HK-2 (cell line): Measurements from ENCODE around the gene AADACL4.
A peak's percentile ranks its signal among the peaks of the same experiment; 100 is the strongest.

Experiments used
- DNase-seq: peaks from one replicate; pipeline ENCODE4 v3.0.0-alpha.2; 2018; ENCODE audit not compliant: unreplicated experiment

The AADACL4 gene

DNA sequence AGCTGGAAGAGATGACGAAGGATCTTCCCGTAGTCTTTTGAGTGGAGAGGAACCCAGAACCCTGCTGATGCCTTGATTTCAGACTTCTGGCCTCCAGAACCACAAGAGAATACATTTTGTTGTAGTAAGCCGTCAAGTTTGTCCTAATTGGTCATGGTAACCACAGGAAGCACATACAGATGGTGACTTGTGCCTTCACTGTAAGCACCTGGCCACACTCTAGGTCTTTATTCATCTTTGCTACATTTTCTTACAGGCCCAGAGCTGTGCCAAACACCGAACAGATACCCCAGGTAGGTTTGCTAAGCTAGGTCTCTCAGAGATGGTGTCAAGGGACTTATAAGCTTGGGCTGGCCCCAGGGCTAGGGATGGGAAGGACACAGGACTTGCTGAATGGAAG lies 30.7 kb upstream of the AADACL4 start:
- DNase-seq = no peak

DNA sequence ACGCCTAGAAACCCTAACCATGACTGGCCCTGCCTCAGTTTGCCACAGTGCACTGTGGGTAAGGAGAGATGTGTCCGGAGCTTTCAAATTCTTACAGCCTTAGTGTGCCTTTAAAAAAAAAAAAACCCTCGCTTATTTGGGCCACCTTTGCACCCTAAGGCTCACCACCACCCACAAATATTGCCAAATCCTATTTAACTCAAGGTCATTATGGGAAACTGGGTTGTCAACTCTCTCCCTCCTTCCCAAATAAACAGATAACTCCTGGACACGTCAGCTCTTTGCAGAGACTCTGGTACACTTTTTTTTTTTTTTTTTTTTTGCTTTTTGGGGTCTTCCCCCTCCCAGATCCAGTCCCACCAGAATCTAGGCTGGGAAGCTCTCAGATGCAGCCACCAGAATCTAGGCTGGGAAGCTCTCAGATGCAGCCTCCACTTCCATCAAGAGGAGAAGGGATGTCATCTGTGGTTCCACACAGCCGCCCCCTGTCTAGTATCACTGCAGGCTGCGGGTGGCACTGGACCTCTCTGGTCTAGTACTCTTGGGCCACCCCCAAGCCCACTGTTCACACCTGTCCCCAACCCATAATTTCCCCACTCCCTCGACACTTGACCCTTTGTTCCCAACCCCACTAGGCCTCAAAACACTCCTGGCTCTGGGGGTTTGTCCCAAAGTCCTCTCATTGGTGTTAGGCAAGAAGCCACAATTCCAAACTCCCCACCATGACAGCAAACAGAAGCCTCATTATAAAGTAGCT lies 29.3 kb upstream of the AADACL4 start:
- no peak for DNase-seq

DNA sequence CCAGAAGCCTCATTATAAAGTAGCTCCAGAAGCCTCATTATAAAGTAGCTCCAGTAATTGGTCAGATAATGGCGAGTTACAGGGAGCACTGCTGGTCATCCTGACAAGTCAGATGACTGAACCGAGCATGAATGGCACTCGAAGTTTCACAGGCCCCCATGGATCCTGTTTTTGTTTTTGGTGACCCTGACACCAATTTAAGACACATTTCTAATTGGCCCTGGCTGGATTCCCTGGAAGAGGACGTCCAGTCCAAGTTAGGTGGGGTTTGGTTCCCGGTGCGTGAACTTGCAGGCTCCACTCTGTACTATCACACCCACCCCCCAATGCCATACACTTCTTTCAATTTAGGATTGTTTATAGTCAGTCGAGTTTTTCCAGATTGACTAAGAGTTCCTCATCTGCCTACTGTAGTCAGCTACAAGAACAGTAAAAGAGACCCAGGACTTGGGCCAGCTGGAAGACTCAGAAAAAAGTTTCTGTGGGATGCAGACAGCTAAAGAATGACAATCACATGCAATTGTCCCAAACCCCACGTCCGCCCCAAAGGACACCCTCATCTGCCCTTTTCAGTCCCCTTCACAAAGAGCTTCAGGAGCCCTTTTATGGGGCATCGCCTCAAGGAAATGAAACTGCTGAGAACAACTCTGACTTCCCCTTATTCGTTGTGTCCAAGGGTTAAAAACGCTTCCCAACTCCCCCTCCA lies 28.6 kb upstream of the AADACL4 start:
- DNase-seq = no peak

DNA sequence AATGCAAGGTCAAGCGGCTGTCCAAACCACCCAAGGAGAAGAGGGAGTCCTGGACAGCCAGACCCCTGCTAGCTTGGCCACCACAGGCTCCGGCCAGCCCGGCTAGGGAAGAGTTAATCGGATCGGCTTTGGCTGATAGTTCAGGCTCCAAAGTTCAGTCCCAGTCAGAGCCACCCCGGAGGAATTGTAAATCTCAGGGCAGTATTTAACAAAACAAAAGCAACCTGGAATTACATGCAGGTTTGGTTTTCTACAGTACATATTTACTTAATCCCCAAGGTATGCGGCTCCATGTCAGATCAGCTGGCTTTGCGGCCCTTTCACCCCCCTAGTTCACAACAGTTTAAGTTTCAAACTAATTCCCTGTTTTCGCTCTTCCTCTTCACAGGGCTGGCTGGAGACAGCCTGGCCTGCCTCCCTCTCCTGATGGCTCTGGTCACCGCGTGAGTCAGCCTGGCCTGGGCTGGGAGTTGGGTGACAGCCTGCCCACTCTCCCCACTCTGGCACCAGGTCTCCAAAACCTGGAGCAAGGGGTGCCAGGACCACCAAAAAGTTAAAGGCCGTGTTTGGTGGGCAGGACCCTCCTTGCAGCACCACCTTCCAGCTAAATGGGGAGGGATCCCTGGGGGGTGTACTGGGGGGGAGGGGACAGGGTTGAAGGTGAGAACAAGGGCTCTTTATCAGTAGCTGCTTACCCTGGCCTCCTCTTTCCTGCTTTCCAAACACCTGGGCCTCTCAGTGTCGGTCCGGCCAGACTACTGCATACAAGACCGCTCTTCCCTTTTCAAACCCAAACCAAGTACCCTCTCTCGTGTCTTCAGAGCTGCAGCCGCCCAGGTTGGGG lies 27.8 kb upstream of the AADACL4 start:
- peak; percentile 64 for DNase-seq

DNA sequence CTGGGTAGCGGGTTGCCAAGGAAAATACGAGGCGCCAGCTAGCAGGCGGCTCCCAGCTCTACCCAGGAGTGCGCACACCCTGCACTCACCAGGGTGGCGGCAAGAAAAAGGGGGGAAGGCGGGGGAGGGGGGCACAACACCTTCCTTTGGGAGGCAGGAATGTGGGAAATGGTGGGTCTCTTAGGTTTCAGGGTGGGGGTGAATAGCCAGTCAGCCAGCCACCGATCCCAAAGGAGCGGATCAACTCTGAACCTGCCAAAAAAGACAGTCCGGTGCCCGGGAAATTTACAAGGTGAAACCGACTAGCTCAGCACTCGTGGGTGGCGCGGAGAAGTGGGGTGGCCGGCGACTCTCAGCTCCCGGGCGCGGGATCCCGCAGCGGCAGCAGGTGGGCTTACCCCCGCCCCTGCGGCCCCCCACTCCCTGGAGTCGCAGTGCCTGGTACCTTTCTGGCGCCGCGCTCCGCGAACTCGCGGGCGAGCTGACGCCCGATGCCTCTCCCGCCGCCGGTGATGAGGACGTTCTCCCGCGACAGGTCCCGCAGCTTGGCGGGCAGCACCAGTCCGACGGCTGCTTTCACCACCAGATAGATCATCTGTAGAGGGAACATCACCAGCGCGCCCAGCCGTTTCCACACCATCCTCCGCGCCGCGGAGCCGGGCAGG lies 27.0 kb upstream of the AADACL4 start:
- DNase-seq = peak; percentile 27

DNA sequence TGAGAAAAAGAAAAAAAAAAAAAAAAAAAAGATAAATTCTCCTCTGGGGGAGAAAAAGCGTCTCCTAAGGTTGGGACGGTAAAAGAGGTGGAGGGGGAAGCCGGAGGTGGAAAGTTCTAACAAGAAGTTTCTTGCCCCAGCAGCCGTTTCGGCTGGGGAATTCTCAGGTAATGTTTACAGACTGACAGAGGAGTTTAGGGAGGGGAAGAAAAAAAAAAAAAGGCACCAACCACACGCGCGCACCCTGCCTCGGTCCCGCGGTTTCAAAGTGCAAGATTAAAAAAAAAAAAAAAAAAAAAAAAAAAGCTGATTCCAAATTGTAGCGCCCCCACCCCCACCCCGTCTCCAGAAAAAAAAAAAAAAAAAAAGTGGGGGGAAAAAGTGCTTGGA lies 26.4 kb upstream of the AADACL4 start:
- no peak for DNase-seq

DNA sequence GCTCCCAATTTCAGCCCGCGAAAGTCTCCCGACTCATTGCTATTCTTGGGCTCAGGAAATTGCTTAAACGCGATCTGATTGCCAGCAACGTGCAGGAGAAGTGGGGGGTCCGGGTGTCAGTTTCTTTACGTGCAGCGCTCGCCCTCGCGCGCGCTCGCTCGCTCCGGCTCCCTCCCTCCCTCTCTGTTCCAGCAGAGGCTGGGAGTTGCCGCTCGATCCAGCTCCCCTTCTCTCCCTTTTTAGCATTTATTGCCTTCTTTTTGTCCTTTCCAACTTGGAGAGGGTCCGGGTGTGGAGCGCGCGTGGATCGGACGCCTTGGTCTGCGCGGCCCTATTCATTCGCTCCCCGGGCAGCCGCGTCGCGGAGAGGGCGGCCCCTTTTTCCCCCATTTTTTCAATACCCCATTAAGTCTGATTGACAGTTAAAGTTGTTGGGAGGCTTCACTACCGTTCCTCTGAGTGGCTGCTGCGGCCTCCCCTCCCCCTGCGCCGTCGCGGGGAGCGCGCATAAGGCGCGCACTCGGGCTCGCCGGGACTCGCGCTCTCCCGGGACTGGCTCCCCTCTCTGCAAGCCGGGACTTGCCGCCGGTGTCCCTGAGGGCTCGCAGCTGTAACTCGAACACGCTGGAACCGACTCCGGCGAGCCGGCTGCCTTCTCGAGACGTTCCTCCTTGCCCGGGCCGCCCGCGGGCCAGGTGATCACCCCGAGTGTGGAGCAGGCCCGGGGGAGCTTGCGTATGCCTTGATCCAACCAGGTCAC lies 25.8 kb upstream of the AADACL4 start, which contains the start of gene DHRS3:
TSS of gene DHRS3 (minus strand) at position 310 of the 760 bp plus-strand sequence. CDS start 862 bp downstream, outside the sequence.
- DNase-seq = peak; percentile 60

DNA sequence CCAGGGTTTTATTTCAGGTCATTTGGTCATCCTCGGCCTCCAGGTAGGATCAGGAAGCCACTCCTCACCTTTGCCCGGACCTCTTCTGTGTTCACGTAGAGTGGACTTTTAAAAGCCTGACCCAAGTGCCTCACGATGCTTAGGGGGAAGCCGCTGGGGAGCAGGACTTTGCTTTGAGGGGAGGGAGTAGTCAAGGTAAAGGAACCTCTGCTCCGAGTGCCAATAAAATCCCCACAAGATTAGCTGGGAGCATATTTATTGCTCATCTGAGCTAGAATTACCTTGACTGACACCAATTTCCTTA lies 25.3 kb upstream of the AADACL4 start:
- DNase-seq = no peak

DNA sequence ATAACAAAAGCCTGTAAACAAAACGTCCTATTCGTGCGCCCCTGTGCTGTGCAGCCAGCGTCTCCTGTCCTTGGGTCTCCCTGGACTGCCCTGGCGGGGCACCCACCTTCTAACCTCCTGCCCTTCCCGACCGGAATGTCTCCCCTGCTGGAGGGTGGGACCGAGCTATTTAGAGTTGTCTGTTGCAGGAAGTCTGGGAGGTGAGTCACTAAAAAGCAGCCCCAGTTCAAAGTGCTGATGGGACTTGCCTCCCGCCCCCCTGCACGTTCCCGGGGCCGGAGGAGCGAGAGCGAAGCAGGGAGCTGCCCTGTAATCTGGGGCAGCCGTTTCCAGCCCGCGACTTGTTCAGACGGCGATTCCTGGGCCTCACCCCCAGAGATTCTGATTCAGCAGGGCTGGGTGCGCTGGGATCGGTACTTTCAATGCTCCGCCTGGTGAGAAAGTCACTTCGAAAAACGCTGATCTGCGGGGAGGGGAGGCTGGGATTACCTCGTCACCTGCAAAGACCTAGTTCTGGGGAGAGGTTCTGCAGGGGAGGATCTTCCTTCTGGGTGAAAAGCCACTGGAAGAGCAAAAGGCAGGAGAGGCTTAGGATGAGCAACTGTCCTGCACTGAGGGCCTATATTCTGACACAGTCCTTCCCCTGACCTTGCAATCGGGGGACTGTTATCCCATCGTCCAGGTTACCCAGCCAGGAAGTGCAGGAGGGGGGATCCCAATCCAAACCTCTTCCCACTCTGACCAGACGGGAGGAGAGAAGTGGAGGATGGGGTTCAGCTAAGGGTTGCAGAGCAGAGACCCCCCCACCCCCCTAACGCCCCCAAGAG lies 24.7 kb upstream of the AADACL4 start:
- DNase-seq = peak; percentile 75

DNA sequence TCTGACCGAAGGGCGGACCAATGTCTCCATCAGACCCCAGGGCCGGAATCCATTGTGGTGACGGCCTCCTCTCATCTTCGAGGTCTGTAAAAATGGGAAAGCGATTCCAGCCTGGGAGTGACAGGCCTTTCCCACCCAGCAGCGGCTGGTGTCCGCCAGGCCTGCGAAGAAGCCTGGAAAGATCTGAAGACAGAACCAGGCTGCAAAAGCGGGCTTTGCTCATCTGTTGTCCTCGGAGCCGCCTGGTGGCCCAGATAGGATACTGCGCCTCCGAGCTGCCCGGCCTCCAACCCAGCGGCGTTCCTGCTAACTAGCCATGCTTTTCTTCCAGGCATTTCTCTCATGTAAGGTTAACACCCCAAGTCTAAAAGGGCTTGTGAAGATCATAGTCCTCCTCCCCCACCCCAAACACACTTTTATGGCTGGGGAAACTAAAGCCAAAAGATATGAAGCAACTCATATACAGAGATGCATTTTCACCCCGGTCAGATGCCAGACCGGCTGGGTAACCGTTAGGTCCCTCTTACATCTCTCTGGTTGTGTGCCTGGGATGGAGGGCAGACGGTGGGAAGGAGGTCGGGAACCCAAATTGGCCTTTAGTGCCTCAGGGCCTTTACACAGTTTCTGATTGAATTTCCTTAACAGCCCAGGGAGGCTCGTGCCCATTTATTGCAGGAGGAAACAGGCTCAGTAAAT lies 23.9 kb upstream of the AADACL4 start:
- peak; percentile 85 for DNase-seq

DNA sequence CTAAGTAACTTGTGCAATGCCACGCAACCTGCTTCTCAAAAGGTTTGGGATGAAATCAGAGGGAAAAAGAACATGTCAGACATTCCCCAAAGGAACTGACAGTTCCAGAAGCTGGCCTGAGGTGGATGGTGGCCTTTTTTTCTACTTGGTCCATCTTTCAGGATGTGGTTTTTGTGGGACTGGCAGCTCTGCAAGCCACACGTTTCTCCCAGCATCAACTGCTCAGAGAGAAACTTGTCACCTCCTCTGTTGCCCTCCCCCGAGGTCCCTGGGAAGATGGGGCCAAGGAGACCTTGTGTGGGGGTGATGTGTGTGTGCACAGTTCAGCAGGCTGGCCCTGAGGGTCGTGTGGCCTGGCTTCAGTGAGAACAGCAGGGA lies 23.4 kb upstream of the AADACL4 start:
- DNase-seq = no peak

DNA sequence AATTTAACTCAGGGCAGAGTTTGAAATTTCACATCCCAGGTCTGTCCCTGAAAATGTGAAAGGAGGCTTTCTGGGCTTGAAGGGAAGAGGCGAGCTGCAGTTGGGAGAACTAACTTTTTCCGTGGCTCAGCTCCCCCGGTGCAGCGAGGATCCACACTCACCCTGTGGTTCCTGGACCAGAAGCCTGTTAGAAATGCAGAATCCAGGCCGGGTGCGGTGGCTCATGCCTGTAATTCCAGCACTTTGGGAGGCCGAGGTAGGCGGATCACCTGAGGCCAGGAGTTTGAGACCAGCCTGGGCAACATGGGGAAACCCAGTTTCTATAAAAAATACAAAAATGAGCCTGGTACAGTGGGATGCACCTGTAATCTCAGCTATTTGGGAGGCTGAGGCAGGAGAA lies 23.0 kb upstream of the AADACL4 start:
- DNase-seq = no peak

DNA sequence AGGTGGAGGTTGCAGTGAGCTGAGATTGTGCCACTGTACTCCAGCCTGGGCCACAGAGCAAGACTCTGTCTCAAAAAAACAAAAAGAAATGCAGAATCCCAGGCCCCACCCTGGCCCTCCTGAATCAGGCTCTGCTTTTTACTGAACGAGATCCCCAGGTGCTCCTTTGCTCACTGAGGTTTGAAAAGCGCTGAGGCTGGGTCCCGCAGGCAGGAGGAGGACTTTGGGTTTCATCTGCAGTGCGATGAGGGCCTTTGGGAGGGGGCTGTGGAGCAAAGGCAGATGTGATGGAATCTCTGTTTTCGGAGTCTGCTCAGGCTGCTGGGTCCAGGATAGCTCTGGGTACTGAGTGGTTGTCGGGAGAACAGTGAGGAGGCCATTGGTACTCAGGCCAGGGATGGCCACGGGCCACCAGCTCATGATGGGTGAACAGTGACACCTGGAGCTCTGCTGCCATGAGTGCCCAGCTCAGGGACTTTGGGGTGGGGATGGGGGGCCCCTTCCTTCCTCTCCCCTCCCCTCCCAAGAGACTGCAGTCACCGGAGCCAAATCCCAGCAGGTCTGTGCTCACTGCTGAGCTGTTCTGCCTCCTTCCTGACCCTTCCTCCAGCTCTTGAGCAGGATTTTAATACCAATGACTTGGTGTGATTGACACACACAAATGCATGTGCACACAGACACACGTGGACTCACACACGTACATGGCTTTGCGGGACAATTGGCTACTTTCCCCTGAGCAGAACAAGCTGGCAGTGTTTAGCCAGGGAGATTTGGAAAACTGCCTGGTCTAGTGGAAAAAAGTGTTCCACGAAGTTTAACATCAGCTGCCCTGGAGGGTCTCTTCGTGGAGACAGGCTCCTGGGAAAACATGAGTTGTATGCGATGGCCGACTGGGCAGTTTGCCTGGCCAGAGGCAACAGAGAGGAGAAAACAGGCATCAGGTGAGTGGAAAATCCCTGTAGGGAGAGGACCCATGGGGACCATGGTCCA lies 22.2 kb upstream of the AADACL4 start:
- DNase-seq = no peak

DNA sequence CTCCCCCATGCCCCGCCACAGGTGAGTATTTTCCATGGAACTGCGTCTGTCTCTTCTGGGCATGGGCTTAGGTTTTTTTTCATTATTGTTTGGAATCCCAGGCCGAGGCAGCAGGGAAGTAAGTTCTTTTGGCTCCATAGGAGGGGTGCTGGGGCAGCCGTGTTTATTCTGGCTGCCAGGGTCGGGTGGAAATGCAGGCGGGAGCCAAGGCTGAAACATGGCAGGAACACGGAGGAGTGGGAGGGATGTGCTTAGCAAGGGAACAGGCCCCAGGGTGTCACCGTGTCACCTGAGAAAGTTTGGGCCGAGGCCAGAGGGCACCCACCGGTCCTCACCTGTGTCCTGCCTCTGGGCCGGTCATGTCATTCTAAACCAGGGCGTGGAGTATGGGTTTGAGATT lies 21.4 kb upstream of the AADACL4 start:
- no peak for DNase-seq

DNA sequence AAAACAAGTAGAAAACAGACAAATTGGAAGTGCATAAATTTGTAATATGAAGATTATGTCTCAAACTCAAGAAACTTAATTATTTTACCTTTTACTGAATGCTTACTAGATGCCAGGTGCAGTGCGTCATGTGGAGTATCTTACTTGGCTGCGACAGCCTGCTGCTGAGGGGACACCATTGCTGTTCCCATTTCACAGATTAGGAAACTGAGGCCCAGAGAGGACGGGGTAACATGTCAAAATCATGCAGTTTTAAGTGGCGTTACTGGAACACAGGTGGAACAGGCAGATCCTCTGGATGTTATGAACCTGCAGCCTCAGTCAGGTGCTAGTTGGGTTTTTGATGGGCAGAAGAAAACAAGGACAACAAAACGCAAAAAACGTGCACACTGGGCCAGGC lies 18.6 kb upstream of the AADACL4 start:
- no peak for DNase-seq

DNA sequence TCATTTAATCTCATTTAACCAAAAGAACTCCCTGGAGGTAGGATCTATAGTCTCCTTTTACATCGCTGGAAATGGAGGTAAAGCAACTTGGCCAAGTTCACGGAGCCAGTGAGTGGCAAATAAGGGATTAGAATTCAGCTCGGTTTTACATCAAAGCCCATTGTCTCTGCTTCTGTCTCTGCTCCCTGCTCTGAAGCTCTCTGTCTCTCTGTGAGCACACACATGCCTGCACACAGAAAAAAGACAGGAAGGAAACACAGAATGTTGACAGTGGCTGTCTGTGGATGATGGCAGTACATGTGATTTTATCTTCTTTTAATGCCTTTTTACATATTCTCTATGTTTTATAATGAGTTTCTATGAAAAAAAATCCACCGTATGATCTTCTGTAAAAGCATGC lies 17.0 kb upstream of the AADACL4 start:
- no peak for DNase-seq

DNA sequence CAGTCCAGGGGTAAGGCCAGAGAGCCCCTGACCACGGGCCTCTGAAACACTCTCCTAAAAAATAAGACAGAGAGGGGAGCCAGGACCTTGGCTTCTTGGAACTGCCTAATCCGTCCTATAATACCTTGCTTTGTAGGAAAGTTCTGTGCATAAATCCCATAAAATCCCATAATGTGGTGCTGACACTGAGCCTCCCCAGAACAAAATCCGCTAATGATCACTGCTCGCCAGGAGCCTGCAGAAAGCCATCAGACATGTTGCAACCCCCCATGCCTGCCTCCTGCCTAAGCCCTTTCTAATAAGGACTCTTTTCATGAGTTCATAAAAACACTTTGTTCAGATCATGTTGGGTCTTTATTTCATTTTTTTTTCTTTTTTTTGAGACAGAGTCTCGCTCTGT lies 16.6 kb upstream of the AADACL4 start:
- DNase-seq = no peak

DNA sequence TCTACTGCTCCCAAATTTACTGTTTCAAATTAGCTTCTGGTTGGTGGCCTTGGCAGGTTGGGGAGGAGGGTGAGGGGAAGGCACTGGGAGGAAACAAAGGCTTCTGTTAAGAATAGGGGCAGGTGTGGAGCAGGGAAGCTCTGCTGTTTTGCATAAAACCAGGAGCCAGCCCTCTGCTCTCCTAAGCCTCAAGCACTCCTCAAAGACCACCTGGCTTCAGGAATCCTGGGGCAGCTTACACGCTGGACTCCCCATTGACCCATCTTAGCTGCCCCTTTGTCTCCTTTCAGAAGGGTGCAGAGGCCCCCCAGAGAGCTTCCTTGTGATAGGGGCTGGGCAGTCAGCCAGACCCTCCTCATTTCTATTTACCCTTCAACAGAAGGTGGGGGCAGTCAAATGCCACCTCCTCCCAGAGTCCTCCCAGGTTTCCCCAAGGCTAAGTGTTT lies 14.4 kb upstream of the AADACL4 start:
- DNase-seq = no peak
